Activated gamma-delta T cell treated with Interleukin-2 at 50 U/mL for 16 hours (primary cell): ENCODE results near the gene SMARCD1.
"Not testable (repeated sequence)": the region's sequence is repeated elsewhere in the genome, so short reads cannot be mapped to it uniquely, and the experiment has no call there.

Experiments used
- DNase-seq: peaks from one replicate; pipeline ENCODE4 v3.0.0-alpha.2; 2020

SMARCD1 gene

DNA sequence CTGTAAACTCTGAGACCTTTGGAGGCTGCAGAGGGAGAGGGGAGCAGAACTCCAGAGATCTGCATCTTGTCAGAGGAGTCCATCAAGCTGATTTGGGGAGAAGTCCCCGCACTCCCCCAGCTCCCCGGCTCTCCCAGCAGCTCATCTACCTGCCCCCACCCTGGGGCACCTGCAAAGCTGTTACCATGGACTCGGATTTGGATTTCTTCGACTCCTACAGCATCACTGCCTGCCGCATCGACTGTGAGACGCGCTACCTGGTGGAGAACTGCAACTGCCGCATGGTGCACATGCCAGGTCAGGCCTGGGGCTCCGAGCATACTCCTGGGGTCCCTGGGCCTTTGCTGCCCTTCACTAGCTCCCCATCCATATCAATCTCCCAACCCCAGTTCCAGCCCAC is 6.9 kb upstream of the SMARCD1 start:
- DNase-seq = no peak

GRCh38 chr12:50079771-50080170 is 5.4 kb upstream of the SMARCD1 start:
- DNase-seq = no peak

GRCh38 chr12:50081096-50081808 is 3.9 kb upstream of the SMARCD1 start:
- no peak for DNase-seq

GRCh38 chr12:50082644-50083043 is 2.5 kb upstream of the SMARCD1 start:
- no peak for DNase-seq

- no peak for DNase-seq
Measured at GRCh38 chr12:50083301-50083700, 1.8 kb upstream of the SMARCD1 start.

- not testable (repeated sequence) for DNase-seq
Measured at GRCh38 chr12:50084409-50084774, 750 bp upstream of the SMARCD1 start.

GRCh38 chr12:50085615-50086072 is 502 bp downstream of the SMARCD1 start:
- no peak for DNase-seq

DNA sequence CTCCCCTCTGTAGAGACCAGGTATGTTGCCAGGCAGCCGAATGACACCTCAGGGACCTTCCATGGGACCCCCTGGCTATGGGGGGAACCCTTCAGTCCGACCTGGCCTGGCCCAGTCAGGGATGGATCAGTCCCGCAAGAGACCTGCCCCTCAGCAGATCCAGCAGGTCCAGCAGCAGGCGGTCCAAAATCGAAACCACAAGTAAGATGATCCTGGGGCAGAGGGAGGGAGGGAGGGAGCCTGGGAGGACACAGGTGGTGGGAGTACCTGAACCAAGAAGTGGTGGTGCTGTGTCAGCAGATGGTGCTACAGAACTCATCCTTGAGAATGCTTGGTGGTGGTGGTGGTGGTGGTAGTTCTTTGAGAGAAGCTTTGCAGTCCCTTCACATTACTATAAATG is 1.0 kb downstream of the SMARCD1 start:
- no peak for DNase-seq

GRCh38 chr12:50087151-50087550 is 2.0 kb downstream of the SMARCD1 start:
- DNase-seq = no peak

- no peak for DNase-seq
Measured at GRCh38 chr12:50087995-50088394, 2.9 kb downstream of the SMARCD1 start.

DNA sequence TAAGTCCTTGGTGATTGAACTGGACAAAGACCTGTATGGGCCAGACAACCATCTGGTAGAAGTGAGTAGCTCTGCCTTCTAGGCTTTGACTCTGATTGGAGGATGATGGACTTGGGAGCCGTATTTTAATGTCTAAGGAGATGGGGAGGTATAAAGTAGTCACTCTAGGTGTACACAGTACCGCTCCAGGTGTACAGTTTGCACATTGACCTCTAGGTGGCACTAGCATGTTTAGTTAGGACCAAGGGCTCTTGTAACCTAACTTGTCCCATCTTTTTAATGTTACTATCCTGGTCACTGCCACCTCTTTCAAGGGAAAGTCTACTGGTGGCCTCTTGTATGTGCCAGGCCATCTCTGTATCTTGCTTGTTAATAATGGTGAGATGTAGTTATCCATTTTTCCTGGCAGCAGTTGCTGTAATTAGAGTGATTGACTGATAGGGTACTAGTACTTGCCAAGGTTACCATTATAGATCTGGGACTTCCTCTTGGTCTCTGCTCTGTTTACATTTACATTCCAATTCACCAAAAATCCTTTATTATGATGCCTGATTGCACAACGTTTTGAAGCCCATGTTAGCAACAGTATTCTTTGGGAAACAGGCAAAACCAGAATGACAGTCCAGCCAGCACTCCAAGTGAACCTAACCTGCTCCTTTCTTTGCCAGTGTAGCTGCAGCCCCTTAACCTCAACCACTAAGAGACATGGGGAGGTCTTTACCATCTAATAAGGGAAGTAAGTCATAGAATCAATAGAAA is 3.6 kb downstream of the SMARCD1 start:
- DNase-seq = peak; percentile 55

DNA sequence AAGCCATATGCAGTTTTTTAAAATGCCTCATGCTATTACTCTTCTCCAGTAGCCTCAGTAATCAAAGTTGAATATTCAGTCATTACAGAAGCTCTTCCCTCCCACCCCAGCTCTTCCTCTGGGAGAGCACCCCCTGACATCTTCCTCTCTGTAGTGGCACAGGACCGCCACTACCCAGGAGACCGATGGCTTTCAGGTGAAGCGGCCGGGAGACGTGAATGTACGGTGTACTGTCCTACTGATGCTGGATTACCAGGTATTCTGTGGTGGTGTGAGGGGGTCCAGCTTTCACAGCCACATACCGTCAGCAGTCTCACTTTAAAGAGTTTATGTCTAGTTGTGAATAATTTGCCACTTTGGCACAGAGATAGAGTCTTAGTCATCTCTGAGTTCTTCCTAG is 4.6 kb downstream of the SMARCD1 start:
- DNase-seq = no peak

- no peak for DNase-seq
Measured at GRCh38 chr12:50090391-50090790, 5.2 kb downstream of the SMARCD1 start.

GRCh38 chr12:50097952-50098351 is 12.8 kb downstream of the SMARCD1 start:
- DNase-seq = no peak

- no peak for DNase-seq
Measured at GRCh38 chr12:50099302-50100008, 14.3 kb downstream of the SMARCD1 start.

DNA sequence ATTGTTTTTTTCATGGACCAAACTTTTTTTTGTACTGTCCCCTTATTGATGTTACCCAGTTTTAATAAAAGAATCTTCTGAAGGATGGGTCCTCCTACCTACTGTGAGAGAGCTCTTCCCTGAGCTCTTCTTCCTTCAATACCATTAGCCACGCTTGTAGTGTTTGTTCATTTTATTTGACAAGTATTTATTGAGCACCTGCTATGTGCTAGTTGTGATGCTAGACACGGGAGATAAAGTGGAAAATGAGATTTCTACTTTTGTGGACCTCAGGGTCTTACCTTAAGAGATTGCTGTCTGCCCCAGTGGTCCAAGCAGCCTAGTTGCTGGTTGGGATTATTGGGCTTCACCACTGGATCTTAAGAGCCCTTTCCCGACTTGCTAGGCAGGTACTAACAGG is 15.4 kb downstream of the SMARCD1 start:
- no peak for DNase-seq

DNA sequence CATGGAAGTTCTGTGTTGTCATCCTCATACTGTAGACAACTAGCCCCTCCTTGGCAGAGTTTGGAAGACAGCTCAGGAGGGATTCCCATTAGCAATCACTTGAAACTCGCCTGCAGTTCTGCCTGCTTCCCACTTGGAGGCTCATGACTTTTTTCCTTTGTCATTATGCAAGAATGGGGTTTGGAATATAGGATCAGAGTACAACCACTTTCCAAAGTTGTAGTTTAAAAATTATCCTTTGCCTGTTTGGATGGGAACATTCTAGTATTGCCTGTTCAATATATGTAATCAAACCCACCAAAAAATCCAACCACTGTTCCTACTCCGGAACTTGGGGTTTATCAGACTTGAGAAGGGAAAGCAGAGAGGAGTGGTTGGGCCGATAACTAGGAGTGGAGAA is 16.5 kb downstream of the SMARCD1 start:
- no peak for DNase-seq

- DNase-seq = no peak
Measured at GRCh38 chr12:50102131-50102531, 17.0 kb downstream of the SMARCD1 start.

GRCh38 chr12:50102646-50103309 is 17.6 kb downstream of the SMARCD1 start:
- DNase-seq = no peak

DNA sequence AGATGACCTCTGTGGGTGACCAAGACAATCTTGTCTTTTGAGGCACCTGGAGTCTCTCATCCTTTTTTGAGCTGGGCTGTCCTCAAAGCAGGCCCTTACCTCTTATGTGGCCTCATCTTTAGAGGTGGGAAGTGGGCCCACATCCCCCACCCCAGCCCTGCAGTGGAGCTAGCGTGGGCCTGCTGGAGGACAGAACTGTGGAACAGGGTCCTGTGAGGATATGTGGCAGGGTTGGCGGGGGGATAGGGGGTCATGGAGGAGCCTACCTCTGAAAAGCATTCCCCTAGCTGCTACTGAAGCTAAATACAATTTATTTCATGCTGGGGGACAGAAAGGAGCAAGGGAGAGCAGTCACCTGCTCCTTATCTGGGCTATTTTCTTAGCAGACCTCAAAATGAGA is 18.2 kb downstream of the SMARCD1 start:
- no peak for DNase-seq

- no peak for DNase-seq
Measured at GRCh38 chr12:50103767-50104321, 18.7 kb downstream of the SMARCD1 start, which contains the start of gene GPD1. TSS of gene GPD1 (plus strand) at chr12:50104008. CDS start at chr12:50104051, 43 bp downstream.

DNA sequence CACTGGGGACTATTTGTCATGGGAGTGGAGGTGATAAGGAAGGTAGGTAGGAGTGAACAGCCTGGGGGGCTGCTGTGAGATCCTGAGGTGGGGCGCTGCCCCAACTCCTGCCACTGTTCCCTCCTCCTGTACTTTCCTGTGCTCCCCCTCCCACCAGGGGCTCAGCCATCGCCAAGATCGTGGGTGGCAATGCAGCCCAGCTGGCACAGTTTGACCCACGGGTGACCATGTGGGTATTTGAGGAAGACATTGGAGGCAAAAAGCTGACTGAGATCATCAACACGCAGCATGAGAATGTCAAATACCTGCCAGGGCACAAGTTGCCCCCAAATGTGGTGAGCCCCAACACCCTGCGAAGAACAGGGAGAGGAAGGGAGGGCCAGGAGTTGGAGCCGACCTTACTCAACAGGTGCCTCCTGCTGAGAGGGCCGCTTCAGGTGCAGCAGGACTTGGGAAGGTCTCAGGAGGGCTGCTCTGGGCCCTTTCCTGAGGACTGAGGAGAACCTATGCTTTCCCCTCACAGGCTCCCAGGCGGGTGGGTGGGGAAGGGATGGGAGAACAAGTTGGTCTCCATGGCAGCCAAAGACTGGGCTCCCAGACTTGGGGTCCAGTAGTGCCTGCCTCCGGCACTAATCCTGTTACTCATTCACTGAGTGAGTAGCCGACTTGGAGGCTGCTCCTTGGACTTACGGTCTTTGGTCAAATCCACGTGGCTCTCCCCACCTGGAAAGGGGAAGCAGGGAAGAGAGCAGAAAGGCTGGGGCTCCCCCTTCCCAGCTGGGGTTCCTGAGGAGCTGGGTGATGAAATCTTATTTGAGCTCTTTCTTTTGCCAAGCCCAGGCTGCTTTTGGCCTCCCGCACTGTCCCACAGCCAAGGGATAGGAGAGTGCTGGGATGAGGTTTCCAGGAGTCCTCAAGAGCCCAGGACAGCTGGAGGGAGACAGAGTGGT is 19.6 kb downstream of the SMARCD1 start:
- DNase-seq = no peak
